ENCODE data around the gene ARHGEF11. TPM values are rescaled to one million over a fixed set of nuclear protein-coding genes. Genes with fewer than 3 reads are reported as not detected.
"Not testable (repeated sequence)": the region's sequence is repeated elsewhere in the genome, so short reads cannot be mapped to it uniquely, and the experiment has no call there.

Gene ARHGEF11
- polyA plus RNA-seq, 4 donors, result 29.8 to 33.9 (median 32.6) TPM

DNA sequence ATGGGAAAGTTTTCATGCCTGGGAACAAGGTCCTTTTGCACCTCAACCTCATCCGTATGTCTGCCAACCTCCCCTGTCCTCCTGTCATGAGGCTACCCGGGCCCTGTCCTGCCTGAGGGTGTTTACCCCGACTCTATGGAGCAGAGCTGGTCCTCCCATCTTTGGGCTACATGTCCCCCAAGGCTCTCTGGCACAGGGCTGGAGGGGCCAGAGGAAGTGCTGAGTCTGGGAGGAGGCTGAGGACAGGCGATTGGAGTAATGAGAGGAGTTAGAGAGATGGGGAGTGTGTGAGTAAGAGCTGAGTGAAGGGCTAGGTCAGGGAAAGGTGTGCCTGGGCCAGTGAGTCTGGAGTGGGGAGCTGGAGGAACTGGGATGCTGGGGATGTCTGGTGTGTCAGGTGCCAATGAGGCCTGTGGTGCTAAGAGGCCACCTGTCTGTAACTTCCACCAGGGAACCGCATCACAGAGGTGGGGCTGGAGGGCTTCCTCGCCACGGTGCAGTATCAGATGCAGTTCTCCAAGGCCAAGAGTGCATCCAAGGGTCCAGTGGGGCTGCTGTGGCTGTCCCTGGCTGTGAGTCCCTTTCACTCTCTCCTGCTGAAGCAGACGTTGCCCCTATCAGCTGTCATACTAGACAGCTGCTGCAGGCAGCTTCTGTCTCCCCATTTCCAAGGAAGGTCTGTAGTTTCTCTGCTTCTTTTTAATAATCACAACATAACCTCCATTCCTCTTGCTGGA lies 113.4 kb downstream of the ARHGEF11 start:
- no peak for DNase-seq (ENCODE audit: low read depth in 4 of 4, low spot score in 3 of 4)

DNA sequence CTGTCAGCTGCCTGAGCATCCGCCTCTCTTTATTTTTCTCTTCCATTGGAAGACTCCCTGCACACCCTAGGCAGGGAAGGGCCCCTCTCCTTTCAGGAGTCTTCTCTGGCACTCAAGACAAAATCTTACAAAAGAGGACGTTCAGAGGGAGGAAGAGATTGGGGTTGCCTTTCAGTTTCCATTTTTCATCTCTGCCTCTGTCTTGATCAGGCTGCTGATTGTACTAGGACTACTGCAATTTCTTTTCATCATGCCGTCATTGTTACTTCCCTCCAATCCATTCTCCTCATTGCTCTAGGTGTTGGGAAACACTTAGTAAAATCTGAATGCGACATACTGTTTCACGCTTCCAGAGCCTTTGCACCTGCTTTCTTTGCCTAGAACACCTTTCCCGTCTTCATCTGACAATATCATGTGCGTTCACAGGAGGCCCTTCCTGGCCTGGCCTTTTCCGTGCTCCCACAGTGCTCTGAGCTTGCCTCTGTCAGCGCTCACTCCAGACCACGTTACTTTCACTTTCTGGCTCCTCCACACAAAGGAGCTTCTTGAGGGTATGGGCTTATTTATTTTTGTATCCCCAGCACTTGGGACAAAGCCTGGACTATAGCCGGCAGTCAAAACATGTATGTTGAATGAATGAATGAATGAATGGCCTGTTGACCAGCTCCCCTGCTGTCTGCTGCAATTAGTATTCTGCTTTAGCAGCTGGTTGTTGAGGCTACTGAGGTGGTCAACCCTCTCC lies 114.2 kb downstream of the ARHGEF11 start:
- no peak for DNase-seq (ENCODE audit: low read depth in 4 of 4, low spot score in 3 of 4)

DNA sequence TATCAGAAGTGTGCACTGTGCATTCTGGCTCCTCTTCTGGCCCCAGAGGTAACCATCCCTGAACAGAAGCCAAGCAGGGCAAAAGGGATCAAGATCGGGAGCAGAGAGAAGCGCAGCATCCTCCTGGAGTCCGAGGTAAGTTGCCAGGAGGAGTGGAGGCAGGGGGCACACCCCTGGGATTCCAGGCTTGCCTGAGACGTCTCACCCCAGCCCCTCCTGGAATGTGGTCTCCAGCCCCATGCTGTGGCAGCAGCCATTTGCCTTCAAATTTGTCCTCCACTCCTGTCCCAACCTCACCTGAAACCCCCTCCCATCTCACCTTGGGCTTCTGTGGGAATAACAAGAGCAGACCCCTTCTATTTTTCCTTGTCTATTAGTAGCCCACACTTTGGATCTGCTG lies 115.1 kb downstream of the ARHGEF11 start:
- no peak for DNase-seq (ENCODE audit: low read depth in 4 of 4, low spot score in 3 of 4)

DNA sequence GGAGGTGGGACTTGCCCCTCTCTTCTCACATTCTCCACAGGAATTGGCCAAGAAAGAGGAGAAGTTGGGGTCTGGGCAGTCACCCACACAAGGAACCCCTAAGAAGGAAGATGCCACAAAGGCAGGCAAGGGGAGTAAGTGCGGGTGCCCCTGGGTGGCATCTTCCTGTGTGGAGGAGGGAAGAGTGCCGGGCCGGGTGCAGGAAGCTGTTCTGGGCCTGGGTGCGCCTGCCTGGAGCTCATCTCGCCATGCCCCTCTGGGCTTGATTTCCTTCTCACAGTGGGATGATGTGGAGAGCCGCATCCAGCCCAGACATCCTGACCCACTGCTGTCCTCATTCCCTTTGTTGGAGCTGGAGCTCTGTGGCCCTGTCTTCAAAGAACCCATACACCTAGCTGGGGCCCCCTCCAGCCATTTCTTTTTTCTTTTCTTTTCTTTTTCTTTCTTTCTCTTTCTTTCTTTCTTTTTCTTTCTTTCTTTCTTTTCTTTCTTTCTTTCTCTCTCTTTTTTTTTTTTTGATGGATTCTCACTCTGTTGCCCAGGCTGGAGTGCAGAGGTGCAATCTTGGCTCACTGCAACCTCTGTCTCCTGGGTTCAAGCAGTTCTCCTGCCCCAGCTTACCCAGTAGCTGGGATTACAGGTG lies 115.8 kb downstream of the ARHGEF11 start:
- DNase-seq (ENCODE audit: low read depth in 4 of 4, low spot score in 3 of 4), result no peak

DNA sequence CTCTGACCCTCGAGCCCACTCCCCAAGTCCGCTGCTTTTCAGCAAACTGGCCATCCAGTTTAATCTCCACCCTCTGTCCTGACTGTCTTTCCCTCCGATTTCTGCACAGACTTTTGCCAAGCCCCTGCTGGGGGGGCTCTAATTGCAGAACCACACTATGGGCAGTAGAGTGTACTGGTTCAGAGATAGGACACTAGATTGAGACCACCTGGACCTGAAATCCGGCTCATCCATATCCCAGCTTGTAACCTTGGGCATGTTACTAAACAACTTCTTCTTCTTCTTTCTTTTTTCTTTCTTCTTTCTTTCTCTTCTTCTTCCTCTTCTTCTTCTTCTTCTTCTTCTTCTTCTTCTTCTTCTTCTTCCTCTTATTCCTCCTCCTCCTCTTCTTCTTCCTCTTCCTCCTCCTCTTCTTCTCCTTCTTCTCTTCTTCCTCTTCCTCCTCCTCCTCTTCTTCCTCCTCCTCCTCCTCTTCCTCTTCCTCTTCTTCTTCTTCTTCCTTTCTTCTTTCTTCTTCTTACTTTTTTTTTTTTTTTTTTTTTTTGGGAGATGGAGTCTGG lies 117.4 kb downstream of the ARHGEF11 start:
- DNase-seq (ENCODE audit: low read depth in 4 of 4, low spot score in 3 of 4), result no peak

DNA sequence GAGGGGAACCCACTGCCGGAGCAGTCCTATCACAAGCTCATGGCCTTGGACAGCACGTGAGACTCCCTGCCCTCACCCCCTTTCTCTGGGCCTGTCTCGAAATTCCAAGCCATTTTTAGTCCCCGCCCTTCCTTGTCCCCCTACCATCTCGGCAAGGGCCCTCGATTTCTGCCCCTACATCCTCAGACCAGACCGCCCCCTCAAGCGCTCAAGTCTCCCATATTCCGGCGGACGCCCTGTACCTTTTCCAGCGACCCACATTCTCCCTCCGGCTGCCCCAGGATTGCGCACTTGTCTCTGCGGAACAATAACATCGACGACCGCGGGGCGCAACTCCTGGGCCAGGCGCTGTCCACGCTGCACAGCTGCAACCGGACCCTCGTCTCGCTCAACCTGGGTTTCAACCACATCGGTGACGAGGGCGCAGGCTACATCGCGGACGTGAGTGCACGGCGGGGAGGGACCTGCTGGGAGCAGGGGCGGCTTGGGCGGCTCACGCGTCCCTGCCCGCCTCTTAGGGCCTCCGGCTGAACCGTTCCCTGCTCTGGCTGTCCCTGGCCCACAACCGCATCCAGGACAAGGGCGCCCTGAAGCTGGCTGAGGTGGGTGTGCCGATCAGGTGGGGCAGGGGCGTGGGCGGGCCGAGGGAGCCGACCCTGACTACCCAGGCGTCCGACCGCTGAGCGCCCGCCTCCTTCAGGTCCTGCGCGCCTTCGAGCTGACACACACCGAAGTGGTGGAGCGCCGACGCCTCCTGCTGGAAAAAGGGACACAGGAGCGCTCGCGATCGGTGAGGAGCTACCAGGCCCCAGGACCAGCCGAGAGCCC lies 118.1 kb downstream of the ARHGEF11 start:
- DNase-seq (ENCODE audit: low read depth in 4 of 4, low spot score in 3 of 4), result peak; percentile 51 to 64 (median 58)

DNA sequence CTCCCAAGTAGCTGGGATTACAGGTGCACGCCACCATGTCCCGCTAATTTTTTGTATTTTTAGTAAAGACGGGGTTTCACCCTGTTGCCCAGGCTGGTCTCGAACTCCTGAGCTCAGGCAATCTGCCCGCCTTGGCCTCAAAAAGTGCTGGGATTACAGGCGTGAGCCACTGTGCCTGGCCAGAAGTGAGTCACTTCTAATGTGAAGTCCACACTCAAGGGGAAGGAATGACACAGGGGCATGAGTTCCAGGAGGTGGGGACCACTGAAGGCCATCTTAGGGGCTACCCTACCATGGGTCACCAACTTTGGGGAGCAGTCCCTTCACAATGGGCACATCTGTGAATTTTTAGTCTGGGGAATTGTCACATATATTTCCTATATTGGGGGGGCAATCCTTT lies 118.8 kb downstream of the ARHGEF11 start:
- DNase-seq (ENCODE audit: low read depth in 4 of 4, low spot score in 3 of 4), result not testable (repeated sequence)

DNA sequence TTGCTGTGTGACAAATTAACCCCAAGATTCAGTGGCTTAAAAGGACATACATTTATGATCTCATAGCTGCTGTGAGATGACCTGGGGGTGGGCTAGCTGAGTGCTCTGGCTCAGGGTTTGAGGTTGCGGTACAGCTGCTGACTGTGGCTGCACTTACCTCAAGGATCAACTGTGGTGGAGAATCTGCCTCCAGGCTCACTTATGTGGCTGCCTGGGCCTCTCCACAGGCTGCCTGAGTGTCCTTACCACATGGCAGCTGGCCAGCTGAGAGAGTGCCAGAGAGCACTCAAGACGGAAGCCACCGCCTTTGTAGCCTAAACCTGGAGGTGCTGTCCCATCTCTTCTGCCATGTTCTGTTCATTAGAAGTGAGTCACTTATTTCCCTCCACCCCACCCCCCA lies 119.4 kb downstream of the ARHGEF11 start:
- DNase-seq (ENCODE audit: low read depth in 4 of 4, low spot score in 3 of 4), result no peak

DNA sequence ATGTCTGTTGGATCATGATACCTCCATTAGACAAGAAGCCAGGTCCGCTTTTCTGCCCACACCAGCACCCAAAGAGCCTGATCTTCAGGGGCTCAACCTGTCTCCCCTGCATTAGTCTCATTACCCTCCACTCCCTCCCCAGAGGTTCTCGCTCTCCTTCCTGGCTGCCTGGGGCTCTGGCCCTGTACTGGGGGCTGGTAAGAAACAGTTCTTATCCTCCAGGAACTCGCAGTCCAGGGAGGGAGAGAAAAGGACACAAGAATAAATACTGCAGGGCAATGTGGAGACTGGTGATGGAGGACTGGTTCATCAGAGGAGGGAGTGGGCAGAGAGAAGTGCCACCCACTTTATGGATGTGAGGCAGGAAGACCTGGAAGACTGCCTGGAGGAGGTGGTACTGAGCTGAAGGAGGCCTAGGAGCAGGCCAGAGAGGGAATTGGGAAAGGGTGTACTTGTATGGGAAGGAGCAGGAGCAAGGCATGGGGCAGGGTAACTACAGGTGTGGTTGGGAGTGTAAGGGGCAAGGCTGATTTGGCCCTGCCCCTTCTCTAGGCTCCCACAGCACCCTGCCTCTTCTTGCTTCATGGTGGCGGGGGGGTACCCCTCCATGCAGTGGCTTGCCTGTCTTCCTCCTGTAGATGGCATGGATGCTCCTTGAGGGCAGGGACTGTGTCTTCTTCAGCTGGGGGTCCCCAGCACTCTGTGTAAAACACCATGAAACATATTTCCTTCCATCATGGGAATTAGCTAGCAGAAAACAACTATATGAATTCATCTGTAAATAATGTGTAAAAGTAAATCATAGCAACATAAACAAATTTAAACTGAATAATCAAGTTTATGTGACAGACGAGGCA lies 120.2 kb downstream of the ARHGEF11 start:
- DNase-seq (ENCODE audit: low read depth in 4 of 4, low spot score in 3 of 4), result no peak

DNA sequence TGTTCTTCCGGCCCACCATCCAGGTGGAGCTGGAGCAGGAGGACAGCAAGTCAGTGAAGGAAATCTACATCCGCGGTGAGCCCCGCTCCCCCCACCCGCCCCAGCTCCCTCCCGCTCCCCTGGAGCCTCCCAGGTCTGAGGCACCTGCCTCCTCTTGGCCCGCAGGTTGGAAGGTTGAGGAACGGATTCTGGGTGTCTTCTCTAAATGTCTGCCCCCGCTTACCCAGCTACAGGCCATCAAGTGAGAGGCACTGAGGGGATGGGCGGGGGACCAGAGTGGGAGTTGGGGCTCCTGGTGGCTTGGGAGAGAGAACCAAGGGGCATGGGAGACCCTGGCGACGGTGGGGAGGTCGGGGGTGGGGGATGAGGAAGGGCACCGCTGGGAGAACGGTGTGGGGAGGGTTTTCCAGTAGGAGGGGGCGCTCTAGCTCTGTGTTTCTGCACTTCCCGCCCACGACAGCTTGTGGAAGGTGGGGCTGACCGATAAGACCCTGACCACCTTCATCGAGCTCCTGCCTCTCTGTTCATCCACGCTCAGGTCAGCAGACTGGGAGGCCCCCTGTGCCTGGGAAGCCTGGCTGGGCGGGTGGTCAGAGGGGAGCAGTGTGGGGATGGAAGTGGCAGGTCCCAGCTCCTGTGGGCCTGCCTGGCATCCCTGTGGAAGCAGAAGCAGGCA lies 120.9 kb downstream of the ARHGEF11 start:
- DNase-seq (ENCODE audit: low read depth in 4 of 4, low spot score in 3 of 4), result no peak

DNA sequence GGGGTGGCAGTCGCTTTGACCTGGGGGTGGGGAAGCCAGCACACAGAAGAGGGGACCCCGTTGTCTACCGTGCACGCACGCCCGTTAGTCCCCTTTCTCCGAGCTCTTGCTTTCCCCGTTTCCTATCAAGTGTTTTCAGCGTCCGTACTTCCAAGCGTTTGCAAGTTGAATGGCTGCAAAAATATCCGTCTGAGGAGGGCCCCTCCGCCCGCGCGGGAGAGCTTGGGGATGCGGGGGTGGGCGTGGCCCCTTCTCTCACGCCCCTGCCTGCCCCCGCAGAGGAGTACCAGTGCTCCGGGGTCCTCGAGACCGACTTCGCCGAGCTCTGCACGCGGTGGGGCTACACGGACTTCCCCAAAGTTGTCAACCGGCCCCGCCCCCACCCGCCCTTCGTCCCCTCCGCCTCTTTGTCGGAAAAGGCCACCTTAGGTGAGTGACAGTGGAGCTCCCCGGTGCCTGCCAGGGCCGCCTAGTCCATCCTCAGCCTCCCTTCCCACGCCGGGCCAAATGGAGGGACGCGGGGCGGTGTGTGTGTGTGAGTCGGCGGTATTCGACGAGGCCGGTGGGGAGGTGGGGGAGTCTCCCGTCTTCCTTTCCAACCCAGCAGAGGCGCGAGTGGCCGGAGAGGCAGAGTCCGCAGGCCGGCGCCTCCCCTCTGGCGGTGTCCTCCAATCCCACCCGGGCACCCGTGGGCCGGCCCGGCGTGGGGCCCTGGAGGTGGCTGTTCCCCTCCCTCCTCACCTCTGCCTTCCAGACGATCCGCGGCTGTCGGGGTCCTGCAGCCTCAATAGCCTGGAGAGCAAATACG lies 121.7 kb downstream of the ARHGEF11 start:
- no peak for DNase-seq (ENCODE audit: low read depth in 4 of 4, low spot score in 3 of 4)

DNA sequence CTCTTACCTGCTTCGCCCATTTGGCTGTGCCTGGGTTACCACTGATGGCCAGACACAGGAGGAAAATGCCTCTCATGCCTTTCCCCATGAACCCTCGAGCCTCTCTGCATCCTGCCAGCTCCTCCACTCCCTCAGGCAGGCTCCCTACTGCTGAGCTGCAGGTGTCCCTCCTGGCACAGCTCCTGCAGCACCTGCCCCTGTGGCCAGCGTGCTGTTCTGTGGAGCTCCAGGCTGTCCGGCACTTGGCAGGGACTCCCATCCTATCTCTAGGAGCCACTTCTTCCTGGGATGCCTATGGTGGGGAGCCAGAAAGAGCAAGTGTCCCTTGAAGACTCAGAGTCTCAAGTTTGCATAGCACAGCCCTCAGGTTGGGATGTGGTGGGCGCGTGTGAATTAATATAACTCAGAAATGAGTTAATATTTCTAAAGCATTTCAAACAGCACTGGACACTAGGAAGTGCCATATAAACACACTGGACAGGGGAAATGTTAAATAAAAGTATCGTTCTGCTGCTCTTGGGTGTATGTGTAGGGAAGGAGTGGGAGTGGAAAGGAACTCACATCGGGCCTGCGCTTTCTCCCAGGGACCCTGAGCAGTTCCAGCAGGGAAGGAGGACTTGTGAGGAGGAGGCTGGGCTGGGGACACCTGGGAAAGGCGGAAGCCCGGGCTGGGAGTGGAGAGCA lies 122.4 kb downstream of the ARHGEF11 start:
- no peak for DNase-seq (ENCODE audit: low read depth in 4 of 4, low spot score in 3 of 4)

DNA sequence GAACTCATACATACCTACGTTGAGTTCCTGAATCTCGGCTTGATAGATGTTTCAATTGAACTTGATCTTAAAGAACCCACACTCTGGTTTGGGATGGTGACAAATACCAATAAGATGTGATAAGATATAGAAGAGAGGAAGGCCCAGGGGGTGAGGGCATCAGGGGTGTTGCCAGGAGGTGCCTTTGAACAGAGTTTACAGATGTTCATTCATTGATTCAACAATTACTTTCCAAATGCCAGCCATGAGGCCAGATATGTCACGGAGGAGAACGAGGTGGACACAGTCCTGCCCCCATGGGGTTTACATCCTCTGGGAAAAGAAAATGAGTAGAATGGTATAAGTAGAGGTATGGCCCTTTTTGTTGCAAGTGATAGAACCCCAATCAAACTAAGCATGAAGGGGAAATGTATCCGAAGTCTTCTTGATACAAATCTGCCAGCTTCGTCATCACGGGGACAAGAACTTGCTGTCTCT lies 124.5 kb downstream of the ARHGEF11 start:
- no peak for DNase-seq (ENCODE audit: low read depth in 4 of 4, low spot score in 3 of 4)

DNA sequence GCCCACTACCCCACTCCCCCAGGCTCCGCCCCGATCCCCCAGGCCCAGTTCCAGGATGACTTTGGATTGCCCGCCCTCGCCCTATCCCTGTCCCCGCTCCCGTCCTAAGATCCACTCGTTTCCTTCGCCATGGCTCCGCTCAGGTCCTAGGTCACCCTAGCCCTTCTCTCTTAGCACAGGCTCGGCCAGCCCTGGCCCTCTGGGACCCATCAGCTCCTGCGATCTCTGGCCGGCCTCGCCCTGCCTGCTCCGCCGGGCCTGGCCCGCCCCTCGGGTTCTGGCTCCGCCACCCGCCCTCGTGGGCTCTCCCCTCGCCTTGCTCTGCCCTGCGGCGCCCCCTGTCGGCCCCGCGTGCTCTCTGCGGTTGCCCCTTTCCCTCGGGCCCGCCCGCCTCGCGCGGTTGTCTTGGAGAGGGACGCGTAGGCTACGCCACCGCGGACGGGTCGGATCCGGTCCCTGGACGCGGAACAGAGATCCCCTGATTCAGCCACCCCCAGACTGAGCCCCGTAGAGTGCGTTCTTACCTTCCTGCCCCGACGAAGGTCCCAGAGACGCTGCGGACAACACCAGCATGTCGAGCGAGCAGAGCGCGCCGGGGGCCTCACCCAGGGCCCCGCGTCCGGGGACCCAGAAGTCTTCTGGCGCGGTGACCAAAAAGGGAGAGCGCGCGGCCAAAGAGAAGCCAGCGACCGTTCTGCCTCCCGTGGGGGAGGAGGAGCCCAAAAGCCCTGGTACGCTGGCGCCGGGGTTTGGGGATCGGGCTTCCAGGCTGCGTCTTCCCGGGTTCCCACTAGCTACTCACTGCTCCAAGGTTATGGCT lies 125.1 kb downstream of the ARHGEF11 start, which contains the start of gene LRRC71:
Gene LRRC71 (plus strand): TSS at position 400 of the 820 bp plus-strand sequence. CDS start 172 bp downstream, at position 572.
- peak; percentile 64 to 81 (median 69) for DNase-seq (ENCODE audit: low read depth in 4 of 4, low spot score in 3 of 4)

DNA sequence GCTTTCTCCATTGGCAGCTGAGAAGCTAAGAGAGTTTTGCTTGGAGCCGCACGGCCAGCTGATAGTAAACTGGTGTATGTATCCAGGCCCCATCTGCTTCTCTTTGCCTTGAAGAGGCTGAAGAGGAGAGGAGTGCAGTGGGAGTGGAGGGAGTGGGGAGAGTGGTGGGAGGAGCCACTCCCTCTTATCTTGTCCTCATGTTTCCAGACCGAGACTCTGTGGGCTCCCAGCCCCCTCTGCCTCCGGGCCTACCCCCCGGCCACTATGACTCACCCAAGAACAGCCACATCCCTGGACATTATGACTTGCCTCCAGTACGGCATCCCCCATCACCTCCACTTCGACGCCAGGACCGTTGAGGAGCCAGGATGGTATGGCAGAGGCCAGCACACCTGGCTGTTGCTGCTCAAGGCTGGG lies 131.1 kb downstream of the ARHGEF11 start:
- no peak for DNase-seq (ENCODE audit: low read depth in 4 of 4, low spot score in 3 of 4)

DNA sequence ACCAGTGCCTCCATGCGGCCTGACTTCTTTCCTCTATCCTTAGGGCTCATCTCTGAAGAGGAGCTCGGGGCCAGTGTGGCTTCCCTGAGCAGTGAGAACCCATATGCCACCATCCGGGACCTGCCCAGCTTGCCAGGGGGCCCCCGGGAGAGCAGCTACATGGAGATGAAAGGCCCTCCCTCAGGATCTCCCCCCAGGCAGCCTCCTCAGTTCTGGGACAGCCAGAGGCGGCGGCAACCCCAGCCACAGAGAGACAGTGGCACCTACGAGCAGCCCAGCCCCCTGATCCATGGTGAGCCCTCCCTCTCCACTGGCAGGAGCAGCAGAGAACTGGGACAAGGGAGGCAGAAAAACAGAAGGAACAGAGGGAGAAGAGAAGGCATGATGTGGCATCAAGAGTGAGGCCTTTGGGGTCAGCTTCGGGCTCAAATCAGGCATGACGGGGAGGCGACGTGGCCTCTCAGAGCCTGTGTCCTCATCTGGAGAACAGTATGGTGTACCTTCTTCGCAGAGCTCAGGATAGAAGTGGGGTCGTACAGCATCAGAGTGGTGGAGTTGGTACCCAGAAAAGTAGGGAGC lies 131.6 kb downstream of the ARHGEF11 start:
- no peak for DNase-seq (ENCODE audit: low read depth in 4 of 4, low spot score in 3 of 4)
